ENCODE measurements around the gene PSME1.

Gene PSME1

GRCh38 chr14:24172261-24172860 lies 36.4 kb downstream of the PSME1 start:
- DNase-seq (ENCODE audit: low read depth) = no peak

GRCh38 chr14:24172871-24173281 lies 36.9 kb downstream of the PSME1 start:
- no peak for DNase-seq (ENCODE audit: low read depth)

- no peak for DNase-seq (ENCODE audit: low read depth)
Observed at GRCh38 chr14:24176599-24176998, 40.6 kb downstream of the PSME1 start.

GRCh38 chr14:24177041-24177825 lies 41.2 kb downstream of the PSME1 start:
- no peak for DNase-seq (ENCODE audit: low read depth)

GRCh38 chr14:24177891-24178290 lies 41.9 kb downstream of the PSME1 start:
- no peak for DNase-seq (ENCODE audit: low read depth)

GRCh38 chr14:24178399-24179178 lies 42.6 kb downstream of the PSME1 start:
- DNase-seq (ENCODE audit: low read depth) = no peak

- no peak for DNase-seq (ENCODE audit: low read depth)
Observed at GRCh38 chr14:24179294-24179960, 43.4 kb downstream of the PSME1 start.

GRCh38 chr14:24179961-24180796 lies 44.2 kb downstream of the PSME1 start:
- DNase-seq (ENCODE audit: low read depth) = no peak

GRCh38 chr14:24181371-24182077 lies 45.5 kb downstream of the PSME1 start:
- no peak for DNase-seq (ENCODE audit: low read depth)

- no peak for DNase-seq (ENCODE audit: low read depth)
Observed at GRCh38 chr14:24182110-24182882, 46.3 kb downstream of the PSME1 start.

- no peak for DNase-seq (ENCODE audit: low read depth)
Observed at GRCh38 chr14:24183014-24183481, 47.1 kb downstream of the PSME1 start.

GRCh38 chr14:24184104-24184970 lies 48.3 kb downstream of the PSME1 start:
- no peak for DNase-seq (ENCODE audit: low read depth)

- DNase-seq (ENCODE audit: low read depth) = no peak
Observed at GRCh38 chr14:24185026-24185425, 49.0 kb downstream of the PSME1 start.

- no peak for DNase-seq (ENCODE audit: low read depth)
Observed at GRCh38 chr14:24185741-24186140, 49.7 kb downstream of the PSME1 start.

- DNase-seq (ENCODE audit: low read depth) = no peak
Observed at GRCh38 chr14:24186831-24187538, 51.0 kb downstream of the PSME1 start.

GRCh38 chr14:24187539-24187915 lies 51.5 kb downstream of the PSME1 start:
- DNase-seq (ENCODE audit: low read depth) = no peak

Measured in T-helper 22 cell (primary cell).